CD4-positive, alpha-beta T cell treated with Interleukin-6 at 100 ng/mL for 8 hours (primary cell): ENCODE results near the gene CLPX.
"Not testable (repeated sequence)": the region's sequence is repeated elsewhere in the genome, so short reads cannot be mapped to it uniquely, and the experiment has no call there.

Experiments used
- DNase-seq: peaks from one replicate; pipeline ENCODE4 v3.0.0-alpha.2; 2020; ENCODE audit warnings: mixed read lengths, low spot score

Gene CLPX

GRCh38 chr15:65165875-65166274 is 19.3 kb downstream of the CLPX start:
- no peak for DNase-seq

- DNase-seq: no peak
Observed at GRCh38 chr15:65164139-65164538, 21.0 kb downstream of the CLPX start.

GRCh38 chr15:65163041-65163440 is 22.1 kb downstream of the CLPX start:
- no peak for DNase-seq

GRCh38 chr15:65156692-65157091 is 28.4 kb downstream of the CLPX start:
- DNase-seq: no peak

- DNase-seq: no peak
Observed at GRCh38 chr15:65154720-65155119, 30.4 kb downstream of the CLPX start.

- no peak for DNase-seq
Observed at GRCh38 chr15:65147902-65148301, 37.2 kb downstream of the CLPX start.

- no peak for DNase-seq
Observed at GRCh38 chr15:65146438-65146837, 38.7 kb downstream of the CLPX start.

- not testable (repeated sequence) for DNase-seq
Observed at GRCh38 chr15:65138631-65139030, 46.5 kb downstream of the CLPX start.

GRCh38 chr15:65137893-65138292 is 47.2 kb downstream of the CLPX start:
- DNase-seq: not testable (repeated sequence)

GRCh38 chr15:65137089-65137488 is 48.1 kb downstream of the CLPX start:
- DNase-seq: not testable (repeated sequence)

GRCh38 chr15:65134538-65134937 is 50.6 kb downstream of the CLPX start:
- no peak for DNase-seq

- DNase-seq: peak; percentile 85
Observed at GRCh38 chr15:65133548-65134200, 51.5 kb downstream of the CLPX start, which contains the start of gene PDCD7. Gene PDCD7, minus strand, starts transcription at chr15:65133808. Its CDS starts 27 bp downstream, at chr15:65133781.

- DNase-seq: no peak
Observed at GRCh38 chr15:65132878-65133547, 52.1 kb downstream of the CLPX start.

- no peak for DNase-seq
Observed at GRCh38 chr15:65130941-65131340, 54.2 kb downstream of the CLPX start.

GRCh38 chr15:65115542-65115941 is 69.6 kb downstream of the CLPX start:
- DNase-seq: no peak

GRCh38 chr15:65115086-65115485 is 70.1 kb downstream of the CLPX start, which contains the start of gene UBAP1L:
Gene UBAP1L, minus strand, starts transcription at chr15:65115200. Its CDS starts 8,985 bp downstream, at chr15:65106215.
- no peak for DNase-seq

- no peak for DNase-seq
Observed at GRCh38 chr15:65110676-65111292, 74.4 kb downstream of the CLPX start.

- DNase-seq: no peak
Observed at GRCh38 chr15:65106011-65106590, 79.0 kb downstream of the CLPX start.

GRCh38 chr15:65105038-65105437 is 80.1 kb downstream of the CLPX start:
- DNase-seq: no peak

- no peak for DNase-seq
Observed at GRCh38 chr15:65102912-65103311, 82.2 kb downstream of the CLPX start.

- no peak for DNase-seq
Observed at GRCh38 chr15:65101891-65102708, 83.0 kb downstream of the CLPX start.

- DNase-seq: no peak
Observed at GRCh38 chr15:65101411-65101890, 83.7 kb downstream of the CLPX start.
